Measurements from ENCODE around the gene DAB2IP.

DAB2IP gene

GRCh38 chr9:121709798-121710197, 58.4 kb downstream of the DAB2IP start:
- TF ChIP-seq, protein P1, sequence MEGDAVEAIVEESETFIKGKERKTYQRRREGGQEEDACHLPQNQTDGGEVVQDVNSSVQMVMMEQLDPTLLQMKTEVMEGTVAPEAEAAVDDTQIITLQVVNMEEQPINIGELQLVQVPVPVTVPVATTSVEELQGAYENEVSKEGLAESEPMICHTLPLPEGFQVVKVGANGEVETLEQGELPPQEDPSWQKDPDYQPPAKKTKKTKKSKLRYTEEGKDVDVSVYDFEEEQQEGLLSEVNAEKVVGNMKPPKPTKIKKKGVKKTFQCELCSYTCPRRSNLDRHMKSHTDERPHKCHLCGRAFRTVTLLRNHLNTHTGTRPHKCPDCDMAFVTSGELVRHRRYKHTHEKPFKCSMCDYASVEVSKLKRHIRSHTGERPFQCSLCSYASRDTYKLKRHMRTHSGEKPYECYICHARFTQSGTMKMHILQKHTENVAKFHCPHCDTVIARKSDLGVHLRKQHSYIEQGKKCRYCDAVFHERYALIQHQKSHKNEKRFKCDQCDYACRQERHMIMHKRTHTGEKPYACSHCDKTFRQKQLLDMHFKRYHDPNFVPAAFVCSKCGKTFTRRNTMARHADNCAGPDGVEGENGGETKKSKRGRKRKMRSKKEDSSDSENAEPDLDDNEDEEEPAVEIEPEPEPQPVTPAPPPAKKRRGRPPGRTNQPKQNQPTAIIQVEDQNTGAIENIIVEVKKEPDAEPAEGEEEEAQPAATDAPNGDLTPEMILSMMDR (conservative IDR thresholded peaks at IDR 0.05; ENCODE audit: low read length): no peak
- no peak overlapping the region for H3K4me3 ChIP-seq (ENCODE audit: low read length)
- no peak for DNase-seq (ENCODE audit: low read depth)

- DNase-seq (ENCODE audit: low read depth): no peak
- no peak overlapping the region for H3K4me3 ChIP-seq (ENCODE audit: low read length)
- TF ChIP-seq, protein P1 (conservative IDR thresholded peaks at IDR 0.05; ENCODE audit: low read length): no peak
Measured at GRCh38 chr9:121711281-121711680, 59.8 kb downstream of the DAB2IP start.

- TF ChIP-seq, protein P1 (conservative IDR thresholded peaks at IDR 0.05; ENCODE audit: low read length): no peak
- no peak overlapping the region for H3K4me3 ChIP-seq (ENCODE audit: low read length)
- DNase-seq (ENCODE audit: low read depth): no peak
Measured at GRCh38 chr9:121711797-121712196, 60.4 kb downstream of the DAB2IP start.

- no peak for DNase-seq (ENCODE audit: low read depth)
- H3K4me3 ChIP-seq (ENCODE audit: low read length): no peak overlapping the region
- TF ChIP-seq, protein P1 (conservative IDR thresholded peaks at IDR 0.05; ENCODE audit: low read length): no peak
Measured at GRCh38 chr9:121713400-121714070, 62.1 kb downstream of the DAB2IP start.

- H3K4me3 ChIP-seq (ENCODE audit: low read length): no peak overlapping the region
- no peak for DNase-seq (ENCODE audit: low read depth)
- TF ChIP-seq, protein P1 (conservative IDR thresholded peaks at IDR 0.05; ENCODE audit: low read length): no peak
Measured at GRCh38 chr9:121714075-121714705, 62.8 kb downstream of the DAB2IP start.

- no peak overlapping the region for H3K4me3 ChIP-seq (ENCODE audit: low read length)
- DNase-seq (ENCODE audit: low read depth): no peak
- TF ChIP-seq, protein P1 (conservative IDR thresholded peaks at IDR 0.05; ENCODE audit: low read length): no peak
Measured at GRCh38 chr9:121714873-121715272, 63.4 kb downstream of the DAB2IP start.
